D341Med (cell line): Measurements from ENCODE around the gene PTPN2.
"Not testable (repeated sequence)": the region's sequence is repeated elsewhere in the genome, so short reads cannot be mapped to it uniquely, and the experiment has no call there.

Experiments
- DNase-seq: peaks from one replicate; pipeline ENCODE4 v3.0.0; 2012; ENCODE audit warnings: low spot score

PTPN2 gene

GRCh38 chr18:12823892-12824291 lies 60.1 kb downstream of the PTPN2 start:
- no peak for DNase-seq

- DNase-seq = no peak
Observed at GRCh38 chr18:12821408-12821807, 62.6 kb downstream of the PTPN2 start.

GRCh38 chr18:12820506-12820905 lies 63.5 kb downstream of the PTPN2 start:
- no peak for DNase-seq

- no peak for DNase-seq
Observed at GRCh38 chr18:12819841-12820240, 64.2 kb downstream of the PTPN2 start.

GRCh38 chr18:12819322-12819721 lies 64.7 kb downstream of the PTPN2 start:
- DNase-seq = no peak

- DNase-seq = no peak
Observed at GRCh38 chr18:12818243-12818642, 65.8 kb downstream of the PTPN2 start.

- no peak for DNase-seq
Observed at GRCh38 chr18:12816451-12816850, 67.6 kb downstream of the PTPN2 start.

- DNase-seq = no peak
Observed at GRCh38 chr18:12811191-12811950, 72.7 kb downstream of the PTPN2 start.

GRCh38 chr18:12803069-12803936 lies 80.7 kb downstream of the PTPN2 start:
- DNase-seq = no peak

GRCh38 chr18:12802538-12802937 lies 81.5 kb downstream of the PTPN2 start:
- DNase-seq = no peak

- no peak for DNase-seq
Observed at GRCh38 chr18:12796448-12796847, 87.6 kb downstream of the PTPN2 start.

GRCh38 chr18:12791610-12792009 lies 92.4 kb downstream of the PTPN2 start:
- no peak for DNase-seq

- no peak for DNase-seq
Observed at GRCh38 chr18:12786669-12787068, 97.4 kb downstream of the PTPN2 start.

- no peak for DNase-seq
Observed at GRCh38 chr18:12783524-12783923, 100.5 kb downstream of the PTPN2 start.

- DNase-seq = no peak
Observed at GRCh38 chr18:12782521-12782920, 101.5 kb downstream of the PTPN2 start.

GRCh38 chr18:12779456-12779855 lies 104.6 kb downstream of the PTPN2 start:
- no peak for DNase-seq

GRCh38 chr18:12779043-12779442 lies 105.0 kb downstream of the PTPN2 start:
- DNase-seq = no peak

GRCh38 chr18:12777500-12777944 lies 106.5 kb downstream of the PTPN2 start:
- no peak for DNase-seq

GRCh38 chr18:12776821-12777471 lies 107.1 kb downstream of the PTPN2 start:
- no peak for DNase-seq

GRCh38 chr18:12776415-12776814 lies 107.6 kb downstream of the PTPN2 start:
- DNase-seq = not testable (repeated sequence)

GRCh38 chr18:12774982-12775381 lies 109.1 kb downstream of the PTPN2 start:
- DNase-seq = no peak

GRCh38 chr18:12773369-12773768 lies 110.7 kb downstream of the PTPN2 start:
- DNase-seq = no peak

- DNase-seq = no peak
Observed at GRCh38 chr18:12772111-12772510, 111.9 kb downstream of the PTPN2 start.
